ENCODE results near the gene COL5A3.

DNA sequence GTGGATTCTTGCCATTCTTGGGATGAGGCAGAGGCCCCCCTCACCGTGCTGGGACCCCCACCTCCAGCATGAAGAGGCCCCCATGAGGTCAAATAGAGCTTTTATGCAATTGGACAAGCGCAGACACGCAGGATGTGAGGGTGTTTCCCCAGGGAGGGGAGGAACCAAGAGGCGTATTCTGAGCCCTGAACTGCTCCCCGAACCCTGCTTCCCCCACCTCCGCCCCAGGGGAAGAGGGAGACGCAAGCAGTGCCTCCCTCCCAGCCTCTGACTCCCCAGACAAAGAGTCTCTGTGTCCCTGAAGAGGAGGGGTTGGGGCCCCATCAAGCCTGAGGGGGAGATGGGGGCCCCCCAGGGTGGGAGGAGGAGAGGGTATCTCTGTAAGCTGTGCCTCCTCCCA lies 1.7 kb upstream of the COL5A3 start:
- TF ChIP-seq, protein P1, sequence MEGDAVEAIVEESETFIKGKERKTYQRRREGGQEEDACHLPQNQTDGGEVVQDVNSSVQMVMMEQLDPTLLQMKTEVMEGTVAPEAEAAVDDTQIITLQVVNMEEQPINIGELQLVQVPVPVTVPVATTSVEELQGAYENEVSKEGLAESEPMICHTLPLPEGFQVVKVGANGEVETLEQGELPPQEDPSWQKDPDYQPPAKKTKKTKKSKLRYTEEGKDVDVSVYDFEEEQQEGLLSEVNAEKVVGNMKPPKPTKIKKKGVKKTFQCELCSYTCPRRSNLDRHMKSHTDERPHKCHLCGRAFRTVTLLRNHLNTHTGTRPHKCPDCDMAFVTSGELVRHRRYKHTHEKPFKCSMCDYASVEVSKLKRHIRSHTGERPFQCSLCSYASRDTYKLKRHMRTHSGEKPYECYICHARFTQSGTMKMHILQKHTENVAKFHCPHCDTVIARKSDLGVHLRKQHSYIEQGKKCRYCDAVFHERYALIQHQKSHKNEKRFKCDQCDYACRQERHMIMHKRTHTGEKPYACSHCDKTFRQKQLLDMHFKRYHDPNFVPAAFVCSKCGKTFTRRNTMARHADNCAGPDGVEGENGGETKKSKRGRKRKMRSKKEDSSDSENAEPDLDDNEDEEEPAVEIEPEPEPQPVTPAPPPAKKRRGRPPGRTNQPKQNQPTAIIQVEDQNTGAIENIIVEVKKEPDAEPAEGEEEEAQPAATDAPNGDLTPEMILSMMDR (IDR thresholded peaks at IDR 0.05), result no peak
- TF ChIP-seq POLR2A (IDR thresholded peaks at IDR 0.05), result no peak

All from testis (tissue), 2 donors.